ENCODE results near the gene PTPA. TPM values are rescaled to one million over a fixed set of nuclear protein-coding genes. Genes with fewer than 3 reads are reported as not detected.
A peak's percentile ranks its signal among the peaks of the same experiment; 100 is the strongest.

The PTPA gene
- total and polyA plus RNA-seq, 9 of the 15 experiments (the other 6 are each of a cell fraction or from before 2014, with no cell fraction given), result 1.7 to 121 (median 72.6) TPM

DNA sequence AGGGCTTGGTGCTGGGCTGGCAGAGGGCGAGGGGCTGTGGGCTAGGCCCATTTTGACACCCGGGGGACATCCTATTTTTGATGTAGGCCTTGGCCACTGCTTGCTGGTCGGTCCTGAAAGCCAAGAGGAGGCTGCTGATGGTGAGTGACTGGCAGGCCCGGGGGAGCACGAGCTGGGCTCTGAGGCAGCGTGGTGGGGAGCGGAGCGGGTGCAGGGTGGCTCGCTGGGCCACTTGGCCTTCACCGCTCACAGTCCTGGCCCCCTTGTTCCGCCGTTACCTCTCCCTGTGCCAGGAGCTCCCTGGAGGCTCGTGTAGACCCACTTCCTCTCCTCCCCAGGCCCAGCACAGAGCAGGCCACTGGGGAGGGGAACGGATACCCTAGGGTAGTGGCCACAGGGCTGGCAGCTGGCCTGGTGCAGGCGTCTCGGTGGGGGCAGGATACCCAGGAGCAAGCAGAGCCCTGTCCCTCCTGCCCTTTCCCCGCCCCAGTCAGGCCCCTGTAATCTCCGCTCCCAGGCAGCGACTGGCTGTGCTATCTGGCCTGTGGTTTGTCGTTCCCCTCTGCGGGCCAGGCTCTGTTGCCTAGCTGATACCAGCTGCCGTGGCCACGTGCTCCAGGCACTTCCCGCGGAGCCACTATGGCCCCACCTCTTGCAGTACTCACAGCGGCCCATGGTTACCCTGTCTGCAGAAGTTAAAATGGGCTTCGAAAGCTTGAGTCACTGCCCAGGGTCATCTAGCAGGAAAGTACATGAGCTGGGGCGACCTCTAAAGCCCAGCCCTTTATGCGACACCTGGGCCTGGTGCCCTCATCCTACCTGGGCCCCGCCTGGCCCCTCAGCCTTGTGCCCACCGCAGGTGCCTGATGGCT is 42.0 kb upstream of the PTPA start (continued):
- TF ChIP-seq, protein P1, sequence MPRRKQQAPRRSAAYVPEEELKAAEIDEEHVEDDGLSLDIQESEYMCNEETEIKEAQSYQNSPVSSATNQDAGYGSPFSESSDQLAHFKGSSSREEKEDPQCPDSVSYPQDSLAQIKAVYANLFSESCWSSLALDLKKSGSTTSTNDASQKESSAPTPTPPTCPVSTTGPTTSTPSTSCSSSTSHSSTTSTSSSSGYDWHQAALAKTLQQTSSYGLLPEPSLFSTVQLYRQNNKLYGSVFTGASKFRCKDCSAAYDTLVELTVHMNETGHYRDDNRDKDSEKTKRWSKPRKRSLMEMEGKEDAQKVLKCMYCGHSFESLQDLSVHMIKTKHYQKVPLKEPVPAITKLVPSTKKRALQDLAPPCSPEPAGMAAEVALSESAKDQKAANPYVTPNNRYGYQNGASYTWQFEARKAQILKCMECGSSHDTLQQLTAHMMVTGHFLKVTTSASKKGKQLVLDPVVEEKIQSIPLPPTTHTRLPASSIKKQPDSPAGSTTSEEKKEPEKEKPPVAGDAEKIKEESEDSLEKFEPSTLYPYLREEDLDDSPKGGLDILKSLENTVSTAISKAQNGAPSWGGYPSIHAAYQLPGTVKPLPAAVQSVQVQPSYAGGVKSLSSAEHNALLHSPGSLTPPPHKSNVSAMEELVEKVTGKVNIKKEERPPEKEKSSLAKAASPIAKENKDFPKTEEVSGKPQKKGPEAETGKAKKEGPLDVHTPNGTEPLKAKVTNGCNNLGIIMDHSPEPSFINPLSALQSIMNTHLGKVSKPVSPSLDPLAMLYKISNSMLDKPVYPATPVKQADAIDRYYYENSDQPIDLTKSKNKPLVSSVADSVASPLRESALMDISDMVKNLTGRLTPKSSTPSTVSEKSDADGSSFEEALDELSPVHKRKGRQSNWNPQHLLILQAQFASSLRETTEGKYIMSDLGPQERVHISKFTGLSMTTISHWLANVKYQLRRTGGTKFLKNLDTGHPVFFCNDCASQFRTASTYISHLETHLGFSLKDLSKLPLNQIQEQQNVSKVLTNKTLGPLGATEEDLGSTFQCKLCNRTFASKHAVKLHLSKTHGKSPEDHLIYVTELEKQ (CRISPR knock-in tag; IDR thresholded peaks at IDR 0.05), result no peak
- no peak for TF ChIP-seq HMG20B (CRISPR knock-in tag; IDR thresholded peaks at IDR 0.05)
- no peak for TF ChIP-seq ARHGAP35 (IDR thresholded peaks at IDR 0.05; ENCODE audit: partially characterized antibody)
- peak; percentile 91 for TF ChIP-seq LEF1 (IDR thresholded peaks at IDR 0.05)
- no peak for TF ChIP-seq BRF1 (IDR thresholded peaks at IDR 0.05; ENCODE audit: borderline replicate concordance, extremely low read depth, insufficient read length)
- TF ChIP-seq, protein P2, sequence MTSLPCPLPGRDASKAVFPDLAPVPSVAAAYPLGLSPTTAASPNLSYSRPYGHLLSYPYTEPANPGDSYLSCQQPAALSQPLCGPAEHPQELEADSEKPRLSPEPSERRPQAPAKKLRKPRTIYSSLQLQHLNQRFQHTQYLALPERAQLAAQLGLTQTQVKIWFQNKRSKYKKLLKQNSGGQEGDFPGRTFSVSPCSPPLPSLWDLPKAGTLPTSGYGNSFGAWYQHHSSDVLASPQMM (CRISPR knock-in tag; IDR thresholded peaks at IDR 0.05), result no peak
- TF ChIP-seq, protein P3, sequence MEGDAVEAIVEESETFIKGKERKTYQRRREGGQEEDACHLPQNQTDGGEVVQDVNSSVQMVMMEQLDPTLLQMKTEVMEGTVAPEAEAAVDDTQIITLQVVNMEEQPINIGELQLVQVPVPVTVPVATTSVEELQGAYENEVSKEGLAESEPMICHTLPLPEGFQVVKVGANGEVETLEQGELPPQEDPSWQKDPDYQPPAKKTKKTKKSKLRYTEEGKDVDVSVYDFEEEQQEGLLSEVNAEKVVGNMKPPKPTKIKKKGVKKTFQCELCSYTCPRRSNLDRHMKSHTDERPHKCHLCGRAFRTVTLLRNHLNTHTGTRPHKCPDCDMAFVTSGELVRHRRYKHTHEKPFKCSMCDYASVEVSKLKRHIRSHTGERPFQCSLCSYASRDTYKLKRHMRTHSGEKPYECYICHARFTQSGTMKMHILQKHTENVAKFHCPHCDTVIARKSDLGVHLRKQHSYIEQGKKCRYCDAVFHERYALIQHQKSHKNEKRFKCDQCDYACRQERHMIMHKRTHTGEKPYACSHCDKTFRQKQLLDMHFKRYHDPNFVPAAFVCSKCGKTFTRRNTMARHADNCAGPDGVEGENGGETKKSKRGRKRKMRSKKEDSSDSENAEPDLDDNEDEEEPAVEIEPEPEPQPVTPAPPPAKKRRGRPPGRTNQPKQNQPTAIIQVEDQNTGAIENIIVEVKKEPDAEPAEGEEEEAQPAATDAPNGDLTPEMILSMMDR (IDR thresholded peaks at IDR 0.05 in 2 of 3, conservative IDR thresholded peaks at IDR 0.05 in 1 of 3; ENCODE audit: insufficient read depth in 2 of 3, low read depth in 1 of 3, low read length in 3 of 3), result peak; percentile 26 to 47 (median 36); a peak in 4 of 6 replicates
- 0 out of 2 replicates have a peak, but pooled peaks have one; percentile 60 for TF ChIP-seq HNRNPL (IDR thresholded peaks at IDR 0.05; ENCODE audit: low read depth, low read length)
- TF ChIP-seq CBX2 (IDR thresholded peaks at IDR 0.05; ENCODE audit: insufficient read depth, low read length, poor library complexity, severe bottlenecking), result no peak
- no peak for TF ChIP-seq PTRF (tag; IDR thresholded peaks at IDR 0.05)
- no peak; the same call in 1 of the 2 replicates for TF ChIP-seq GTF2E2 (tag; IDR thresholded peaks at IDR 0.05)
- TF ChIP-seq ZNF830 (CRISPR knock-in tag; IDR thresholded peaks at IDR 0.05), result no peak
- TF ChIP-seq RBM39 (optimal IDR thresholded peaks at IDR 0.05; ENCODE audit: low read depth, low read length), result no peak
- TF ChIP-seq MBD2 (IDR thresholded peaks at IDR 0.05; ENCODE audit: borderline replicate concordance, low read depth), result peak; percentile 91
- TF ChIP-seq ZBTB1 (CRISPR knock-in tag; IDR thresholded peaks at IDR 0.05; ENCODE audit: borderline replicate concordance, low read depth), result peak; percentile 88; the same call in 1 of the 2 replicates
- no peak; the same call in 1 of the 2 replicates for TF ChIP-seq ZNF134 (CRISPR knock-in tag; conservative IDR thresholded peaks at IDR 0.05)
- TF ChIP-seq ATF1 (CRISPR knock-in tag; IDR thresholded peaks at IDR 0.05), result no peak
- peak; percentile 67 for TF ChIP-seq ATF1 (tag; IDR thresholded peaks at IDR 0.05)
- no peak for TF ChIP-seq ARID3B (CRISPR knock-in tag; IDR thresholded peaks at IDR 0.05; ENCODE audit: borderline replicate concordance)
- peak; percentile 96 for TF ChIP-seq MYNN (IDR thresholded peaks at IDR 0.05)
- TF ChIP-seq MYNN (CRISPR knock-in tag; IDR thresholded peaks at IDR 0.05), result no peak
- peak; percentile 99 for TF ChIP-seq POLR2AphosphoS5 (IDR thresholded peaks at IDR 0.05; ENCODE audit: control insufficient read depth, insufficient read depth, low read depth, low read length)
